GM23338 (cell line): ENCODE results near the gene GET3. TPM values are rescaled to one million over a fixed set of nuclear protein-coding genes. Genes with fewer than 3 reads are reported as not detected.

Experiments used
- ATAC-seq: fragments of 200-7000 bp; cut with Tn5 transposase; 3 replicates; pipeline ENCODE4 v1.9.1; 2020
- DNase-seq: peaks from one replicate; pipeline ENCODE4 v3.0.0-alpha.2; 2015; ENCODE audit warnings: low spot score
- H2AFZ ChIP-seq: fragments of 200-600 bp; sonication (generic); 2 replicates; pipeline ENCODE4 v1.8.0; 2016; ENCODE audit warnings: antibody characterized with exemption, mild to moderate bottlenecking, moderate library complexity
- H3F3A ChIP-seq: fragments of 200-600 bp; sonication (generic); replicated peaks from 2 replicates; pipeline ENCODE4 v1.8.0; 2017; ENCODE audit warnings: antibody characterized with exemption, mixed run types, low read depth
- H3K27ac ChIP-seq: fragments of 200-600 bp; sonication (generic); 2 replicates; pipeline ENCODE4 v1.6.1; 2016; ENCODE audit warnings: low read depth
- H3K27me3 ChIP-seq: fragments of 200-600 bp; sonication (generic); 2 replicates; pipeline ENCODE4 v1.8.0; 2016; ENCODE audit warnings: mild to moderate bottlenecking, mixed run types, moderate library complexity; ENCODE audit not compliant: insufficient read depth
- H3K36me3 ChIP-seq: fragments of 200-600 bp; sonication (generic); 2 replicates; pipeline ENCODE4 v1.8.0; 2016; ENCODE audit warnings: mild to moderate bottlenecking; ENCODE audit not compliant: insufficient read depth
- H3K4me1 ChIP-seq: fragments of 200-600 bp; sonication (generic); 2 replicates; pipeline ENCODE4 v1.8.0; 2016; ENCODE audit warnings: mild to moderate bottlenecking, moderate library complexity; ENCODE audit not compliant: insufficient read depth
- H3K4me2 ChIP-seq: fragments of 200-600 bp; sonication (generic); 2 replicates; pipeline ENCODE4 v1.7.1; 2017; ENCODE audit warnings: mixed run types
- H3K4me3 ChIP-seq: fragments of 200-600 bp; sonication (generic); 2 replicates; pipeline ENCODE4 v1.6.1; 2016; ENCODE audit warnings: mixed run types
- H3K79me2 ChIP-seq: fragments of 200-600 bp; sonication (generic); replicated peaks from 2 replicates; pipeline ENCODE4 v1.8.0; 2017; ENCODE audit warnings: mild to moderate bottlenecking; ENCODE audit not compliant: insufficient read depth
- H3K9me2 ChIP-seq: fragments of 200-600 bp; sonication (generic); 2 replicates; pipeline ENCODE4 v1.8.0; 2017; ENCODE audit not compliant: insufficient read depth
- H4K20me1 ChIP-seq: fragments of 200-600 bp; sonication (generic); replicated peaks from 2 replicates; pipeline ENCODE4 v1.8.0; 2017; ENCODE audit warnings: mild to moderate bottlenecking; ENCODE audit not compliant: insufficient read depth
- H3K27ac Mint-ChIP-seq: 2 replicates; pipeline ENCODE4 v1.8.0; 2020; ENCODE audit warnings: inconsistent platforms, mild to moderate bottlenecking, moderate library complexity, mixed read lengths
- H3K27me3 Mint-ChIP-seq: 3 replicates; pipeline ENCODE4 v1.8.0; 2022; ENCODE audit warnings: low read depth, mild to moderate bottlenecking, moderate library complexity, mixed read lengths, inconsistent platforms; ENCODE audit not compliant: insufficient read depth, poor library complexity
- H3K36me3 Mint-ChIP-seq: 3 replicates; pipeline ENCODE4 v1.8.0; 2021; ENCODE audit warnings: low read depth, mild to moderate bottlenecking, inconsistent platforms, moderate library complexity, mixed read lengths
- H3K4me1 Mint-ChIP-seq: 3 replicates; pipeline ENCODE4 v1.8.0; 2020; ENCODE audit warnings: mild to moderate bottlenecking, inconsistent platforms, mixed read lengths
- H3K4me3 Mint-ChIP-seq: 3 replicates; pipeline ENCODE4 v1.8.0; 2021; ENCODE audit warnings: moderate library complexity, mild to moderate bottlenecking, inconsistent platforms, mixed read lengths
- H3K9me3 Mint-ChIP-seq: 3 replicates; pipeline ENCODE4 v1.8.0; 2020; ENCODE audit warnings: moderate library complexity, mild to moderate bottlenecking, inconsistent platforms, mixed read lengths
- CREB1 ChIP-seq: fragments of 250-450 bp; sonication (Bioruptor Pico); IDR thresholded peaks from 2 replicates; pipeline ENCODE4 v1.5.0; 2020; ENCODE audit warnings: low read depth, mild to moderate bottlenecking, moderate library complexity
- EZH2 ChIP-seq: fragments of 200-600 bp; sonication (generic); IDR thresholded peaks from one replicate; pipeline ENCODE4 v1.8.0; 2017; ENCODE audit warnings: antibody characterized with exemption, mild to moderate bottlenecking, low read depth; ENCODE audit not compliant: unreplicated experiment
- EZH2phosphoT487 ChIP-seq: fragments of 200-600 bp; sonication (generic); IDR thresholded peaks from one replicate; pipeline ENCODE4 v1.8.1; 2018; ENCODE audit warnings: antibody characterized with exemption; ENCODE audit not compliant: unreplicated experiment
- JUNB ChIP-seq: IDR thresholded peaks from one replicate; pipeline ENCODE4 v1.6.1; 2016; ENCODE audit warnings: antibody characterized with exemption; ENCODE audit not compliant: unreplicated experiment
- NANOG ChIP-seq: IDR thresholded peaks from 2 replicates; pipeline ENCODE4 v1.6.1; 2016; ENCODE audit warnings: antibody characterized with exemption, borderline replicate concordance
- POLR2AphosphoS5 ChIP-seq: IDR thresholded peaks from 2 replicates; pipeline ENCODE4 v1.6.1; 2016; ENCODE audit warnings: antibody characterized with exemption, low read depth
- STAT1 ChIP-seq: IDR thresholded peaks from one replicate; pipeline ENCODE4 v1.6.1; 2016; ENCODE audit warnings: antibody characterized with exemption; ENCODE audit not compliant: unreplicated experiment
- ZNF114 ChIP-seq: fragments of 250-450 bp; sonication (Bioruptor Pico); IDR thresholded peaks from 2 replicates; pipeline ENCODE4 v1.5.0; 2020; ENCODE audit warnings: mild to moderate bottlenecking, moderate library complexity
- ZNF331 ChIP-seq: fragments of 250-450 bp; sonication (Bioruptor Pico); IDR thresholded peaks from 2 replicates; pipeline ENCODE4 v1.5.0; 2020; ENCODE audit warnings: low read depth, mild to moderate bottlenecking, moderate library complexity
- polyA plus RNA-seq: library from polyadenylated mRNA; unstranded; fragments of >200 nt; fragmentation: Nextera tagmentation; extraction: Ambion mirVana; gene quantifications from 2 replicates; pipeline ENCODE4 v1.2.1, GENCODE V29; 2016
- total RNA-seq: library from RNA; depleted of rRNA; stranded (reverse); fragments of >200 nt; shearing (Covaris generic); gene quantifications from 2 replicates; pipeline ENCODE4 v1.2.3, GENCODE V29; 2014
- TF ChIP-seq, protein P1 (sequence below): fragments of 250-450 bp; sonication (Bioruptor Pico); IDR thresholded peaks from 2 replicates; pipeline ENCODE4 v1.5.0; 2020; ENCODE audit warnings: mild to moderate bottlenecking, moderate library complexity
- TF ChIP-seq, protein P2 (sequence below): IDR thresholded peaks from 2 replicates; pipeline ENCODE4 v1.6.1; 2016; ENCODE audit warnings: antibody characterized with exemption
- TF ChIP-seq, protein P3 (sequence below), 2 experiments: fragments of 200-600 bp in 1 of 2; sonication (generic) in 1 of 2; conservative IDR thresholded peaks; 2 replicates each; pipeline versions ENCODE4 v1.5.1 to v1.6.1; 2016 to 2017; ENCODE audit warnings: antibody characterized with exemption in 2 of 2, low read depth in 2 of 2, mild to moderate bottlenecking in 2 of 2, moderate library complexity in 1 of 2
- TF ChIP-seq, protein P4 (sequence below): IDR thresholded peaks from one replicate; pipeline ENCODE4 v1.6.1; 2018; ENCODE audit warnings: antibody characterized with exemption; ENCODE audit not compliant: unreplicated experiment

GET3 gene
- total and polyA plus RNA-seq, 2 experiments from 2014 or later = 90.4 to 109 TPM

DNA sequence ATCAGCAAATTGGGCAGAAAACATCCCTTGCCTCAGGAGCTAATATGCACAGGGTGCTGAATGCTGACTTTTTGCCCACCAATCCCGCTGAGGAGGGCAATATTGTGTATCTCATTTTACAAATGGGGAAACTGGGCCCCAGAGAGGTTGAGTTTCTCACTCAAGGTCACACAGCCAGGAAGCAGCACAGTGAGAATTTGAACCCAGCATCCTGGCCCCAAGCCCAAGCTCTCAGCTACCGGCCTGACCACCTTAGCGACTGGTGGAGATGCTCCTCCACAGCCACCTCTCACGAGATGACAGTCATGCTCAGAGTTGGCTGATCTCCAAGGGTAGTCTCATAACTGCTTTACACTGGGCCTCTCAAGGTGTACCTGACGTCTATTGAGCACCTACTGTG lies 44.3 kb upstream of the GET3 start:
- Histone ChIP-seq H3K4me3 (no peak overlapping the region), H3K27me3 (no peaks in the 10 kb centered on the region), H2AFZ (no peak overlapping the region), H4K20me1 (0 out of 2 replicates have a peak, but pooled peaks cover under 1% of the 10 kb centered on the region), H3K36me3 (no peaks in the 10 kb centered on the region), H3K27ac (no peak overlapping the region), H3K4me1 (0 out of 2 replicates have a peak, but pooled peaks cover 4% of the 10 kb centered on the region), H3K4me2 (no peak overlapping the region), H3K9me2 (no peaks in the 10 kb centered on the region), H3K79me2 (no peaks in the 10 kb centered on the region), H3F3A (peaks cover 16% of the 10 kb centered on the region)
- H3K4me3 Mint-ChIP-seq = no peak overlapping the region
- H3K27me3 Mint-ChIP-seq = peaks cover 17% of the 10 kb centered on the region
- DNase-seq = no peak
- peaks cover 2% of the 10 kb centered on the region; the same call in 2 of the 3 replicates for H3K4me1 Mint-ChIP-seq
- no peak for TF ChIP-seq POLR2AphosphoS5
- TF ChIP-seq, protein P1, sequence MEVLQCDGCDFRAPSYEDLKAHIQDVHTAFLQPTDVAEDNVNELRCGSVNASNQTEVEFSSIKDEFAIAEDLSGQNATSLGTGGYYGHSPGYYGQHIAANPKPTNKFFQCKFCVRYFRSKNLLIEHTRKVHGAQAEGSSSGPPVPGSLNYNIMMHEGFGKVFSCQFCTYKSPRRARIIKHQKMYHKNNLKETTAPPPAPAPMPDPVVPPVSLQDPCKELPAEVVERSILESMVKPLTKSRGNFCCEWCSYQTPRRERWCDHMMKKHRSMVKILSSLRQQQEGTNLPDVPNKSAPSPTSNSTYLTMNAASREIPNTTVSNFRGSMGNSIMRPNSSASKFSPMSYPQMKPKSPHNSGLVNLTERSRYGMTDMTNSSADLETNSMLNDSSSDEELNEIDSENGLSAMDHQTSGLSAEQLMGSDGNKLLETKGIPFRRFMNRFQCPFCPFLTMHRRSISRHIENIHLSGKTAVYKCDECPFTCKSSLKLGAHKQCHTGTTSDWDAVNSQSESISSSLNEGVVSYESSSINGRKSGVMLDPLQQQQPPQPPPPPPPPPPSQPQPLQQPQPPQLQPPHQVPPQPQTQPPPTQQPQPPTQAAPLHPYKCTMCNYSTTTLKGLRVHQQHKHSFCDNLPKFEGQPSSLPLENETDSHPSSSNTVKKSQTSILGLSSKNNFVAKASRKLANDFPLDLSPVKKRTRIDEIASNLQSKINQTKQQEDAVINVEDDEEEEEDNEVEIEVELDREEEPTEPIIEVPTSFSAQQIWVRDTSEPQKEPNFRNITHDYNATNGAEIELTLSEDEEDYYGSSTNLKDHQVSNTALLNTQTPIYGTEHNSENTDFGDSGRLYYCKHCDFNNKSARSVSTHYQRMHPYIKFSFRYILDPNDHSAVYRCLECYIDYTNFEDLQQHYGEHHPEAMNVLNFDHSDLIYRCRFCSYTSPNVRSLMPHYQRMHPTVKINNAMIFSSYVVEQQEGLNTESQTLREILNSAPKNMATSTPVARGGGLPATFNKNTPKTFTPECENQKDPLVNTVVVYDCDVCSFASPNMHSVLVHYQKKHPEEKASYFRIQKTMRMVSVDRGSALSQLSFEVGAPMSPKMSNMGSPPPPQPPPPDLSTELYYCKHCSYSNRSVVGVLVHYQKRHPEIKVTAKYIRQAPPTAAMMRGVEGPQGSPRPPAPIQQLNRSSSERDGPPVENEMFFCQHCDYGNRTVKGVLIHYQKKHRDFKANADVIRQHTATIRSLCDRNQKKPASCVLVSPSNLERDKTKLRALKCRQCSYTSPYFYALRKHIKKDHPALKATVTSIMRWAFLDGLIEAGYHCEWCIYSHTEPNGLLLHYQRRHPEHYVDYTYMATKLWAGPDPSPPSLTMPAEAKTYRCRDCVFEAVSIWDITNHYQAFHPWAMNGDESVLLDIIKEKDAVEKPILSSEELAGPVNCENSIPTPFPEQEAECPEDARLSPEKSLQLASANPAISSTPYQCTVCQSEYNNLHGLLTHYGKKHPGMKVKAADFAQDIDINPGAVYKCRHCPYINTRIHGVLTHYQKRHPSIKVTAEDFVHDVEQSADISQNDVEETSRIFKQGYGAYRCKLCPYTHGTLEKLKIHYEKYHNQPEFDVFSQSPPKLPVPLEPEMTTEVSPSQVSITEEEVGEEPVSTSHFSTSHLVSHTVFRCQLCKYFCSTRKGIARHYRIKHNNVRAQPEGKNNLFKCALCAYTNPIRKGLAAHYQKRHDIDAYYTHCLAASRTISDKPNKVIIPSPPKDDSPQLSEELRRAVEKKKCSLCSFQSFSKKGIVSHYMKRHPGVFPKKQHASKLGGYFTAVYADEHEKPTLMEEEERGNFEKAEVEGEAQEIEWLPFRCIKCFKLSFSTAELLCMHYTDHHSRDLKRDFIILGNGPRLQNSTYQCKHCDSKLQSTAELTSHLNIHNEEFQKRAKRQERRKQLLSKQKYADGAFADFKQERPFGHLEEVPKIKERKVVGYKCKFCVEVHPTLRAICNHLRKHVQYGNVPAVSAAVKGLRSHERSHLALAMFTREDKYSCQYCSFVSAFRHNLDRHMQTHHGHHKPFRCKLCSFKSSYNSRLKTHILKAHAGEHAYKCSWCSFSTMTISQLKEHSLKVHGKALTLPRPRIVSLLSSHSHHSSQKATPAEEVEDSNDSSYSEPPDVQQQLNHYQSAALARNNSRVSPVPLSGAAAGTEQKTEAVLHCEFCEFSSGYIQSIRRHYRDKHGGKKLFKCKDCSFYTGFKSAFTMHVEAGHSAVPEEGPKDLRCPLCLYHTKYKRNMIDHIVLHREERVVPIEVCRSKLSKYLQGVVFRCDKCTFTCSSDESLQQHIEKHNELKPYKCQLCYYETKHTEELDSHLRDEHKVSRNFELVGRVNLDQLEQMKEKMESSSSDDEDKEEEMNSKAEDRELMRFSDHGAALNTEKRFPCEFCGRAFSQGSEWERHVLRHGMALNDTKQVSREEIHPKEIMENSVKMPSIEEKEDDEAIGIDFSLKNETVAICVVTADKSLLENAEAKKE (CRISPR knock-in tag) = no peak
- TF ChIP-seq, protein P2, sequence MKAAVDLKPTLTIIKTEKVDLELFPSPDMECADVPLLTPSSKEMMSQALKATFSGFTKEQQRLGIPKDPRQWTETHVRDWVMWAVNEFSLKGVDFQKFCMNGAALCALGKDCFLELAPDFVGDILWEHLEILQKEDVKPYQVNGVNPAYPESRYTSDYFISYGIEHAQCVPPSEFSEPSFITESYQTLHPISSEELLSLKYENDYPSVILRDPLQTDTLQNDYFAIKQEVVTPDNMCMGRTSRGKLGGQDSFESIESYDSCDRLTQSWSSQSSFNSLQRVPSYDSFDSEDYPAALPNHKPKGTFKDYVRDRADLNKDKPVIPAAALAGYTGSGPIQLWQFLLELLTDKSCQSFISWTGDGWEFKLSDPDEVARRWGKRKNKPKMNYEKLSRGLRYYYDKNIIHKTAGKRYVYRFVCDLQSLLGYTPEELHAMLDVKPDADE = no peak
- no peak for TF ChIP-seq EZH2phosphoT487
- no peak for TF ChIP-seq EZH2
- TF ChIP-seq CREB1 = no peak
- no peak for TF ChIP-seq ZNF114 (CRISPR knock-in tag)
- TF ChIP-seq, protein P3, sequence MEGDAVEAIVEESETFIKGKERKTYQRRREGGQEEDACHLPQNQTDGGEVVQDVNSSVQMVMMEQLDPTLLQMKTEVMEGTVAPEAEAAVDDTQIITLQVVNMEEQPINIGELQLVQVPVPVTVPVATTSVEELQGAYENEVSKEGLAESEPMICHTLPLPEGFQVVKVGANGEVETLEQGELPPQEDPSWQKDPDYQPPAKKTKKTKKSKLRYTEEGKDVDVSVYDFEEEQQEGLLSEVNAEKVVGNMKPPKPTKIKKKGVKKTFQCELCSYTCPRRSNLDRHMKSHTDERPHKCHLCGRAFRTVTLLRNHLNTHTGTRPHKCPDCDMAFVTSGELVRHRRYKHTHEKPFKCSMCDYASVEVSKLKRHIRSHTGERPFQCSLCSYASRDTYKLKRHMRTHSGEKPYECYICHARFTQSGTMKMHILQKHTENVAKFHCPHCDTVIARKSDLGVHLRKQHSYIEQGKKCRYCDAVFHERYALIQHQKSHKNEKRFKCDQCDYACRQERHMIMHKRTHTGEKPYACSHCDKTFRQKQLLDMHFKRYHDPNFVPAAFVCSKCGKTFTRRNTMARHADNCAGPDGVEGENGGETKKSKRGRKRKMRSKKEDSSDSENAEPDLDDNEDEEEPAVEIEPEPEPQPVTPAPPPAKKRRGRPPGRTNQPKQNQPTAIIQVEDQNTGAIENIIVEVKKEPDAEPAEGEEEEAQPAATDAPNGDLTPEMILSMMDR (conservative IDR thresholded peaks at IDR 0.05; ENCODE audit: low read depth in 2 of 2) = no peak
- TF ChIP-seq ZNF331 = no peak
- no peak for TF ChIP-seq NANOG
- TF ChIP-seq, protein P4, sequence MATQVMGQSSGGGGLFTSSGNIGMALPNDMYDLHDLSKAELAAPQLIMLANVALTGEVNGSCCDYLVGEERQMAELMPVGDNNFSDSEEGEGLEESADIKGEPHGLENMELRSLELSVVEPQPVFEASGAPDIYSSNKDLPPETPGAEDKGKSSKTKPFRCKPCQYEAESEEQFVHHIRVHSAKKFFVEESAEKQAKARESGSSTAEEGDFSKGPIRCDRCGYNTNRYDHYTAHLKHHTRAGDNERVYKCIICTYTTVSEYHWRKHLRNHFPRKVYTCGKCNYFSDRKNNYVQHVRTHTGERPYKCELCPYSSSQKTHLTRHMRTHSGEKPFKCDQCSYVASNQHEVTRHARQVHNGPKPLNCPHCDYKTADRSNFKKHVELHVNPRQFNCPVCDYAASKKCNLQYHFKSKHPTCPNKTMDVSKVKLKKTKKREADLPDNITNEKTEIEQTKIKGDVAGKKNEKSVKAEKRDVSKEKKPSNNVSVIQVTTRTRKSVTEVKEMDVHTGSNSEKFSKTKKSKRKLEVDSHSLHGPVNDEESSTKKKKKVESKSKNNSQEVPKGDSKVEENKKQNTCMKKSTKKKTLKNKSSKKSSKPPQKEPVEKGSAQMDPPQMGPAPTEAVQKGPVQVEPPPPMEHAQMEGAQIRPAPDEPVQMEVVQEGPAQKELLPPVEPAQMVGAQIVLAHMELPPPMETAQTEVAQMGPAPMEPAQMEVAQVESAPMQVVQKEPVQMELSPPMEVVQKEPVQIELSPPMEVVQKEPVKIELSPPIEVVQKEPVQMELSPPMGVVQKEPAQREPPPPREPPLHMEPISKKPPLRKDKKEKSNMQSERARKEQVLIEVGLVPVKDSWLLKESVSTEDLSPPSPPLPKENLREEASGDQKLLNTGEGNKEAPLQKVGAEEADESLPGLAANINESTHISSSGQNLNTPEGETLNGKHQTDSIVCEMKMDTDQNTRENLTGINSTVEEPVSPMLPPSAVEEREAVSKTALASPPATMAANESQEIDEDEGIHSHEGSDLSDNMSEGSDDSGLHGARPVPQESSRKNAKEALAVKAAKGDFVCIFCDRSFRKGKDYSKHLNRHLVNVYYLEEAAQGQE = no peak
- TF ChIP-seq STAT1 = no peak
- TF ChIP-seq JUNB = no peak
- no peaks in the 10 kb centered on the region; the same call in 2 of the 3 replicates for H3K9me3 Mint-ChIP-seq
- no peak for ATAC-seq
- no peak overlapping the region for H3K27ac Mint-ChIP-seq
- H3K36me3 Mint-ChIP-seq = peaks cover 2% of the 10 kb centered on the region; the same call in 2 of the 3 replicates
